ENCODE data around the gene UBASH3A. TPM values are rescaled to one million over a fixed set of nuclear protein-coding genes. Genes with fewer than 3 reads are reported as not detected.

The UBASH3A gene
- total RNA-seq, 4 donors from 2014 or later, result 3.9 to 14.0 (median 5.3) TPM

DNA sequence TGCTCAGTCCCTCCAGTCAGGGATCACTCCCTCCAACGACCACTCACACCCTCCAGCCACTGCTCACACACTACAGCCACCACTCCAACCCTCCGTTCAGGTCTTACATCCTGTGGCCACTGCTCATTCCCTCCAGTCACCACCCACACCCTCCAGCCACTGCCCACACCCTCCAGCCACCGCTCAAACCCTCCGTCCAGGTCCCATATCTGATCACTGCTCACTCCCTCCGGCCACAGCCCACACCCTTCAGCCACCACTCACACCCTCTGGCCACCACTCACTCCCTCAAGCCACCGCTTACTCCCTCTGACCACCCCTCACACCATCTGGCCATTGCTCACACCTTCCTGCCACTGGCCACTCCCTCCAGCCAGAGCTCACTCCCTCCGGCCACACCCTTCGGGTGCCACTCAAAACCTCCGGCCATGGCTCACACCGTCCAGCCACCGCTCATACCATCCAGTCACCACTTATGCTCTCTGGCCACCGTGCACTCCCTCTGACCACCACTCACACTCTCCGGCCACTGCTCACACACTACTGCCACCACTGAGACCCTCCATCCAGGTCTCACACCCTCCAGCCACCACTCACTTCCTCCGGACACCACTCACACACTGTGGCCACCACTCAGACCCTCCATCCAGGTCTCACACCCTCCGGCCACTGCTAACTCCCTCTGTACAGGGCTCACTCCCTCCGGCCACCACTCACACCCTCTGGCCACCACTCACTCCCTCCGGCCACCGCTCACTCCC is 32.6 kb upstream of the UBASH3A start:
- H3K9me3 ChIP-seq, result no peaks in the 10 kb centered on the region
- no peaks in the 10 kb centered on the region for H3K36me3 ChIP-seq
- H3K27me3 ChIP-seq, result no peaks in the 10 kb centered on the region
- no peak overlapping the region for H3K4me3 ChIP-seq
- peak in 1 of 3 donors; percentile 43 for DNase-seq
- H3K4me1 ChIP-seq, result peaks cover 0 to 8% (median 0%) of the 10 kb centered on the region in 4 donors
- H3K27ac ChIP-seq, result no peak overlapping the region
- TF ChIP-seq, protein P1, sequence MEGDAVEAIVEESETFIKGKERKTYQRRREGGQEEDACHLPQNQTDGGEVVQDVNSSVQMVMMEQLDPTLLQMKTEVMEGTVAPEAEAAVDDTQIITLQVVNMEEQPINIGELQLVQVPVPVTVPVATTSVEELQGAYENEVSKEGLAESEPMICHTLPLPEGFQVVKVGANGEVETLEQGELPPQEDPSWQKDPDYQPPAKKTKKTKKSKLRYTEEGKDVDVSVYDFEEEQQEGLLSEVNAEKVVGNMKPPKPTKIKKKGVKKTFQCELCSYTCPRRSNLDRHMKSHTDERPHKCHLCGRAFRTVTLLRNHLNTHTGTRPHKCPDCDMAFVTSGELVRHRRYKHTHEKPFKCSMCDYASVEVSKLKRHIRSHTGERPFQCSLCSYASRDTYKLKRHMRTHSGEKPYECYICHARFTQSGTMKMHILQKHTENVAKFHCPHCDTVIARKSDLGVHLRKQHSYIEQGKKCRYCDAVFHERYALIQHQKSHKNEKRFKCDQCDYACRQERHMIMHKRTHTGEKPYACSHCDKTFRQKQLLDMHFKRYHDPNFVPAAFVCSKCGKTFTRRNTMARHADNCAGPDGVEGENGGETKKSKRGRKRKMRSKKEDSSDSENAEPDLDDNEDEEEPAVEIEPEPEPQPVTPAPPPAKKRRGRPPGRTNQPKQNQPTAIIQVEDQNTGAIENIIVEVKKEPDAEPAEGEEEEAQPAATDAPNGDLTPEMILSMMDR (IDR thresholded peaks at IDR 0.05), result no peak
- no peak for TF ChIP-seq POLR2A (IDR thresholded peaks at IDR 0.05)

DNA sequence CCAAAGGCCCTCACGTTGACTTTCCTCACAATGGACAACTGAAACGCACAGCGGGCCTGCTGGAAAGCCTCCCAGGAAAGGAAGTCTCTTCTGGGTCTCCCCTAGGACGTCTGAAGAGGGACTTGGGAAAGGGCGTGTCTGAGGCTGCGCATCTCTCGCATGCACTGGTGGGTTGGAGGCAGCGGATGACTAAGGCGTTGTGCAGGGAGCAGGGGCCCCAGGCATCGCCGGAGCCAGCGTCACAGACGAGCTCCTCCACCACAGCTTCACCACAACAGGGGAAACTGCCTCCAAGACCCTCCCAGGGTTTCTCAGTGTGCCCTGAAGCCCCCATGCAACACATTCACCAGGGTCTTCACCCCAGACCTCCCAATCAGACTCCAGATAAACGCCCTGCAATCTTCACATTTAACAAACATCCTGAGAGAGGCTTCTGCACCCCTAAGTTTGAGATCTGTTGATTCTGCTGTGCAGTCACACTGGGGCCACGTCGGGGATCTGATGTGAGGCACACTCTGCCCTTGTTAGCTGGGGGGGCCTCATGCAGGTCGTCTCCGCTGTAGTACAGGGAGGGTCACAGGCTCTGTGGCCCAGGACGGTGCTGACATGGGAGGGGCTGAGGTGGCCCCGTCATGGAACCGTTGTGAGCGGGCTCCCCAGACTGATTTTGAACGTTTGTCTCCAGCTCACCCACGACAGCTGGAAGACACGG is 30.4 kb upstream of the UBASH3A start:
- no peaks in the 10 kb centered on the region for H3K9me3 ChIP-seq
- no peak for TF ChIP-seq POLR2A (IDR thresholded peaks at IDR 0.05)
- TF ChIP-seq, protein P1 (IDR thresholded peaks at IDR 0.05), result no peak
- no peaks in the 10 kb centered on the region for H3K27me3 ChIP-seq
- no peak overlapping the region for H3K4me3 ChIP-seq
- H3K4me1 ChIP-seq, result peaks cover 0 to 8% (median 0%) of the 10 kb centered on the region in 4 donors
- H3K36me3 ChIP-seq, result no peaks in the 10 kb centered on the region
- no peak overlapping the region for H3K27ac ChIP-seq
- DNase-seq, result peak in 1 of 3 donors; percentile 34

DNA sequence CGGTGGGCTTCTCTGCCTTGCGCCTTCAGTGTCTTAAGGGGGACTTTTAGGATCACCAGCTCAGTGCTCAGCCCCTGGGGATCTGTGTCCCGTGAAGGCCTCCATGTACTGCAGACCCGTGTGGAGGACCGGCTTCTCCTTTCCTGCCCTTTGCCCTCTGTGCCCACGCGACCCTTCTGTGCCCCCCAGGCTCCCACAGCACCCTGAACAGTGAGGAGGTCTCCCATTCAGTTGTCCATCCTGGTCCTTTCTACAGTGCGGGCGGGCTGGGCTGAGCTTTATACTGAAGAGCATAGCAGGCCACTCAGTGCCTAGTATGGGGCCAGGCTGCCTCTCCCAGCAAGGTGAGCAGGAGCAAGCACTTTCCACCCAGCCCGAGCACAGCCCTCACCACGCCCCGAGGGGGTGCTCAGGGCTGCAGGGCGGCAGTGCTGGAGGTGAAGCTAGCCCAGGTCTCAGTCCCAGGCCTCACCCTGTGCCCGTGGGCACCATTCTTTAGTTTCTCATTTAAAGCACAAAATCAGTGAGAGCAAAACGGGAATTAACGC is 29.7 kb upstream of the UBASH3A start:
- Histone ChIP-seq H3K27me3 (no peaks in the 10 kb centered on the region), H3K4me1 (peaks cover 0 to 8% (median 0%) of the 10 kb centered on the region in 4 donors), H3K4me3 (no peak overlapping the region), H3K9me3 (no peaks in the 10 kb centered on the region), H3K27ac (no peak overlapping the region), H3K36me3 (no peaks in the 10 kb centered on the region)
- DNase-seq, result peak in 1 of 3 donors; percentile 43
- TF ChIP-seq, protein P1 (IDR thresholded peaks at IDR 0.05), result no peak
- TF ChIP-seq POLR2A (IDR thresholded peaks at IDR 0.05), result no peak

DNA sequence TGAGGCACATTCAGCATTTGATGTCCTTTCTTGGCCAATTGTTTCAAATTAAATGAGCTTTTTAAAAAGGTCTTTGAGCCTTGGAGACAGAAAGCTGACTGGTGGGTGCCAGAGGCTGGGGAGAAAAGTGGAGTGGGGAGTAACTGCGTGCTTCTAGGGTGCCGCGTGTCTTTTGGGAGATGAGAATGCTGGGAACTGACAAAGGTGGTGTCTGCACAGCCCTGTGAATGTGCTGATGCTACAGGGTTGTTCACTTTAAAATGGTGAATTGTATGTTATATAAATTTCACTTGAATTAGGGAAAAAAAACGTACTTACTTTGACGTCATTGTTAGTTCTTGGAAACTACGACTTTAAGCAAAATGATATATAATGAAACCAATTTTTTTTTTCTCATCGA is 29.2 kb upstream of the UBASH3A start:
- no peaks in the 10 kb centered on the region for H3K36me3 ChIP-seq
- H3K27me3 ChIP-seq, result no peaks in the 10 kb centered on the region
- no peak overlapping the region for H3K27ac ChIP-seq
- H3K4me1 ChIP-seq, result peaks cover 0 to 8% (median 0%) of the 10 kb centered on the region in 4 donors
- H3K9me3 ChIP-seq, result no peaks in the 10 kb centered on the region
- no peak overlapping the region for H3K4me3 ChIP-seq
- DNase-seq, result no peak
- TF ChIP-seq POLR2A (IDR thresholded peaks at IDR 0.05), result no peak
- TF ChIP-seq, protein P1 (IDR thresholded peaks at IDR 0.05), result no peak

DNA sequence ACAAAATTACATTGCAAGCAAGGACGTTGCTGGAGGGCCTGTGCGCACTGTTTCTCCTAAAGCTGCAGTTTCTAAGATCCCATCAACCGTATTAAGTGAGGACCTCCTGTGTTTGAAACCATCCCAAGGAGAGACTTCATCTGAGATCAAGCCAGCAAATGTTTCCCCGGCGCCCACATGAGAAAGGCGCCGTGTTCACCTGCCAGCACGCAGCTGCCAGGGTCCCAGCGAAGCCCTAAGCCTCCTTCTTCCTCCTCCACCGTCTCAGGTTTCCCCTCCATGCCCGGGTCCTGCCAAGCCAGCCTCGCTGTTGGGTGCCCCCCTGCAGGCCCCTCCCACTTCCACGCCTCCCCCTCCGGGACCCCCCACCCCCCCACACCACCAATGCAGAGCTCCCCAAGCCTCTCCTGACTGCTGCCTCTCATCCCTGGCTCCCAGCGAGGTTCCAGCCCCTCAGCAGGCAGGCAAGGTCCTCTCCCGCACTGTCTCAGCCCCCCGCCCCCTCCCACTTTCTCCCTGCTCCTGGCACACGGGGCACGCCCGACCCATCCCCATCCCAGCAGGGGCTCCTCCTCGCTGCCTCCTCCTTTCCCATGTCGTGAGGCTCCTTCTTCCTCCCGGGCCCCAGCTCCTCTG is 28.7 kb upstream of the UBASH3A start:
- Histone ChIP-seq H3K9me3 (no peaks in the 10 kb centered on the region), H3K27me3 (no peaks in the 10 kb centered on the region), H3K4me3 (peak overlapping the region in 2 of 4 donors; percentile 8 to 22), H3K4me1 (peaks cover 0 to 8% (median 0%) of the 10 kb centered on the region in 4 donors), H3K36me3 (no peaks in the 10 kb centered on the region), H3K27ac (peak overlapping the region in 2 of 4 donors; percentile 59 to 78)
- TF ChIP-seq, protein P1 (IDR thresholded peaks at IDR 0.05), result no peak
- no peak for TF ChIP-seq POLR2A (IDR thresholded peaks at IDR 0.05)
- peak in 1 of 3 donors; percentile 47 for DNase-seq

Data from Peyer's patch (tissue), 4 donors.